Iris pigment epithelial cell (primary cell): ENCODE data around the gene SLC10A7.

ENCODE experiments used
- DNase-seq: peaks from one replicate; pipeline ENCODE4 v3.0.0-alpha.2; 2011; ENCODE audit warnings: low read depth

SLC10A7 gene

GRCh38 chr4:146521541-146522097 lies at the start of gene SLC10A7:
SLC10A7 (minus strand) TSS chr4:146521940; CDS start chr4:146521717, 223 bp downstream.
- peak; percentile 81 for DNase-seq

- no peak for DNase-seq
Measured at GRCh38 chr4:146567396-146567795, 45.7 kb upstream of the SLC10A7 start.

GRCh38 chr4:146564492-146564891 lies 42.8 kb upstream of the SLC10A7 start:
- no peak for DNase-seq

GRCh38 chr4:146550161-146550560 lies 28.4 kb upstream of the SLC10A7 start:
- no peak for DNase-seq

- DNase-seq = no peak
Measured at GRCh38 chr4:146548443-146548842, 26.7 kb upstream of the SLC10A7 start.

GRCh38 chr4:146545102-146545501 lies 23.4 kb upstream of the SLC10A7 start:
- DNase-seq = peak; percentile 52

- DNase-seq = no peak
Measured at GRCh38 chr4:146534178-146534577, 12.4 kb upstream of the SLC10A7 start.

- DNase-seq = no peak
Measured at GRCh38 chr4:146525754-146526153, 4.0 kb upstream of the SLC10A7 start.

GRCh38 chr4:146524663-146525062 lies 2.9 kb upstream of the SLC10A7 start:
- DNase-seq = no peak

- DNase-seq = peak; percentile 8
Measured at GRCh38 chr4:146522869-146523205, 1.1 kb upstream of the SLC10A7 start.

- peak; percentile 87 for DNase-seq
Measured at GRCh38 chr4:146522098-146522868, 543 bp upstream of the SLC10A7 start.

GRCh38 chr4:146520896-146521540 lies 722 bp downstream of the SLC10A7 start:
- DNase-seq = peak; percentile 82

GRCh38 chr4:146514651-146515357 lies 6.9 kb downstream of the SLC10A7 start:
- DNase-seq = no peak

GRCh38 chr4:146513548-146513947 lies 8.2 kb downstream of the SLC10A7 start:
- DNase-seq = no peak

GRCh38 chr4:146511381-146511780 lies 10.4 kb downstream of the SLC10A7 start:
- no peak for DNase-seq

GRCh38 chr4:146510942-146511341 lies 10.8 kb downstream of the SLC10A7 start:
- no peak for DNase-seq

GRCh38 chr4:146508229-146508939 lies 13.4 kb downstream of the SLC10A7 start:
- DNase-seq = peak; percentile 56

GRCh38 chr4:146507632-146508031 lies 14.1 kb downstream of the SLC10A7 start:
- DNase-seq = peak; percentile 57

- DNase-seq = no peak
Measured at GRCh38 chr4:146506272-146506671, 15.5 kb downstream of the SLC10A7 start.

GRCh38 chr4:146500216-146500615 lies 21.5 kb downstream of the SLC10A7 start:
- DNase-seq = no peak

- DNase-seq = no peak
Measured at GRCh38 chr4:146498291-146498690, 23.4 kb downstream of the SLC10A7 start.

GRCh38 chr4:146495269-146495668 lies 26.5 kb downstream of the SLC10A7 start:
- DNase-seq = peak; percentile 60
